ENCODE data around the gene KIF1B.
"Not testable (repeated sequence)": the region's sequence is repeated elsewhere in the genome, so short reads cannot be mapped to it uniquely, and the experiment has no call there.

Gene KIF1B

DNA sequence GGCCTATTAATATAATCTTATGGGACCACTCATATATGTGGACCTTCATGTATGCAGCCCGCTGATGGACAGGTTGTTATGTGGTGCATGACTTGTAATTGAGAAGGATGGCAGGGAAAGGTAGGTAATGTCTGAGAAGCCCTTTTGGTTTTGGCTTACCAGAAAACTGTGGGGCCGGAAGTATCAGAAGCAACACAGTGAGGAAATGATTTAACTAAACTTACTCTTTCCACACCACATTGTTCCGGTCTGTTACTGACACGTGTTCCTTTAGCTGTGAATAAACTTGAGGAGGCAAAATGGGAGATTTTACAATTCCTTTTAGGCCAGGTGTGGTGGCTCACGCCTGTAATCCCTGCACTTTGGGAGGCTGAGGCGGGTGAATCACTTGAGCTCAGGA is 32.4 kb downstream of the KIF1B start:
- DNase-seq = no peak

- no peak for DNase-seq
Observed at GRCh38 chr1:10245674-10246073, 35.3 kb downstream of the KIF1B start.

DNA sequence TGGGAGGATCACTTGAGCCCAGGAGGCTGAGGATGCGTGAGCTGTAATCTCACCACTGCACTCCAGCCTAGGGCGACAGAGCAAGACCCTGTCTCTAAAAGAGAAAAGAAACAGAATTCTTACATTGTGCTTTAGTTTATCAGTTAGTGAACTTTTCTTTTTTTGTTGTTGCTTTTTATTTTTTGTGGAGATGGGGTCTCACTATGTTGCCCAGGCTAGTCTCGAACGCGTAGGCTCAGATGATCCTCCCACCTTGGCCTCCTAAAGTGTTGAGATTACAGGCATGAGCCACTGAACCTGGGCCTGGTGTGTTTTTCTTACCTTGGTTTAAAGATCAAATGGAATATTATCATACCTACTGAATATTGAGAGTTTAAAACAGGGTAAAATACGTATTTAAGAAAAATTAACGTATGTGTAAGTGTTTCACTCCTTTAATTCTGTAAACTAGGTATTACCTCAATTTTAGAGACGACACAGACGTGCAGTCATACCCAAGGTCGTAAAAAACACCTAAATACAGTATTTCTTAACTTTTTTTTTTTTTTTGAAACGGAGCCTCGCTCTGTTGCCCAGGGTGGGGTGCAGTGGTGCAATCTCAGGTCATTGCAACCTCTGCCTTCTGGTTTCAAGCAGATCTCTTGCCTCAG is 39.6 kb downstream of the KIF1B start:
- DNase-seq = no peak

DNA sequence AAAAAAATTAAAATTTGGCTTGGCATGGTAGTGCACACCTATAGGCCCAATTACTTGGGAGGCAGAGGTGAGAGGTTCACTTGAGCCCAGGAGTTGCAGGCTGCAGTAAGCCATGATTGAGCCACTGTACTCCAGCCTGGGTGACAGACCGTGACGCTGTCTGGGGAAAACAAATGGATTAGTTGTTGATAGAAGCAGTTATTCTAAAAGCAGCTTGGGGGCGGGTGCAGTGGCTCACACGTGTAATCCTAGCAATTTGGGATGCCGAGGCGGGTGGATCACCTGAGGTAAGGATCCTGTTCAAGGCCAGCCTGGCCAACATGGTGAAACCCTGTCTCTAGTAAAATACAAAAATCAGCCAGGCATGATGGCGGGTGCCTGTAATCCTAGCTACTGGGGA is 40.3 kb downstream of the KIF1B start:
- DNase-seq = no peak

DNA sequence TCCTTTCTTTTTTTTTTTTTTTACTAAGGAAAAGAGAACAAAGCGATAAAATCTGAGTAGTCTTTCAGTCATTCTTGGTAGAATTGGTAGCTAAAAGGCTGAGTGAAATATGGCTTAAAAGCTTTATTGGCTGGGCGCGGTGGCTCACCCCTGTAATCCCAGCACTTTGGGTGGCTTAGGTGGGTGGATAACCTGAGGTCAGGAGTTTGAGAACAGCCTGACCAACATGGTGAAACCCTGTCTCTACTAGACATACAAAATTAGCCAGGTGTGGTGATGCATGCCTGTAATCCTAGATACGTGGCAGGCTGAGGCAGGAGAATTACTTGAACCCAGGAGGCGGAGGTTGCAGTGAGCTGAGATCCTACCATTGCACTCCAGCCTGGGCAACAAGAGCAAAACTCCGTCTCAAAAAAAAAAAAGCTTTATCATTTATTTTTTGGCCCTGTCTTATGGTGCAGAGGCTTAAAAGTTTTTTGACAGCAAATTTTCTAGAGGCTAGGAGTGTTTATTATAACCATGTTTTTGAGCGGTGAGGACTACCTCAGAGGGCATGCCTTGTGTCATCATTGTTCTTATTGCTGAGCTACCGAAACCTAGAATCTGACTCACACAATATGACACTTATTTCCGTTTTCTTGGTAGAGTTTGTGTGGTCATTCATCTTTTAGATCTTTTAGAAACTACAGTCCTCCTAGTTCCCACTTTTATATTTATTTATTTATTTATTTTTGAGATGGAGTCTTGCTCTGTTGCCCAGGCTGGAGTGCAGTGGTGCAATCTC is 41.1 kb downstream of the KIF1B start:
- not testable (repeated sequence) for DNase-seq

- no peak for DNase-seq
Observed at GRCh38 chr1:10252508-10252907, 42.1 kb downstream of the KIF1B start.

GRCh38 chr1:10253149-10253548 is 42.8 kb downstream of the KIF1B start:
- no peak for DNase-seq

DNA sequence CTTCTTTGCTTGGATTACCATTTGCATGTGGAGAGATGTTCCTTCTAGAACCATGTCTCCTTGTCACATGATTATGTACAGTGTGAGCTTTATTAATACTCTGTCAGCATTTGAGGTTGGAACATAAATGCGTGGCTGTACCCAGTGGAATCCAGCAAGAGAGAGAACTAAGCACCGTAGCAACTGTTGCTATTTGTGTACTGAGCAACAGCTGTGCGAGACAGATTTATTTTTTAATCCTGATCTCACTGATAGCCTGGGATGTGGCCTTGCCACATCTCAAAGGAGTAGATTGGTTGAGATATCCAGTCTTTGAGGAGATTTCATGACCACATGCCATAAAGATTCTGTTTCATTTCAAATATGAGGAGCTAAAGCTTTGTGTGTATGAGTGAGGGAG is 43.4 kb downstream of the KIF1B start:
- DNase-seq = peak; percentile 80

GRCh38 chr1:10257851-10258250 is 47.5 kb downstream of the KIF1B start:
- DNase-seq = no peak

- not testable (repeated sequence) for DNase-seq
Observed at GRCh38 chr1:10259547-10259946, 49.2 kb downstream of the KIF1B start.

DNA sequence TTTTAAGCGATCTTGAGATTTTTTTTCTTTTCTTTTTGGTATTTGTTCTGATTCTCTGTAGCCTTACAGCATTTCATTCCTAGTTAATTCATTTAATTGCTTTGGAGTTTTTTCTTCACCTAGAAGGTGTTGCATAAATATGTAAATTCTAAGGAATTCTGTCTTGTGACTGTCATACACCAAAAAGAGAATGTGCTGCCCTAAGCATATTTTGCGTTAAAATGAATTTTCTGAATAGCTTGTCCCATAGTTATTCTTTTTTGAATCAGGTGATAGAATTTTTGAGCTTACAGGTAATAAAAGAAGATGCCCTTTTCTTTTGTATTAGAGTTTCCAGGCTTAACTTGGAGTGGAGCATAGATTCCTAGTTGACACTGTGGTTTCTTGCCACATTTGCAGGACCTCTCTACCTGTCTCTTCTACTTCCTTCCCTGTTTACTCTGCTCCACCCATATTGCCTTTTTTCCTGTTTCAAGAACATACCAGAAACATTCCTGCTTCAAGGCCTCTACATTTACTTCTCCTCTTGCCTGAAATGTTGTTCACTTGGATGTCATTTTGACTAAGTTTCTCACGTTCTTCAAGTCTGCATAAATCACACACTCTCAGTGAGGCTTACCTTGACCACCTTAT is 53.2 kb downstream of the KIF1B start:
- no peak for DNase-seq

- DNase-seq = no peak
Observed at GRCh38 chr1:10265027-10265426, 54.7 kb downstream of the KIF1B start.

DNA sequence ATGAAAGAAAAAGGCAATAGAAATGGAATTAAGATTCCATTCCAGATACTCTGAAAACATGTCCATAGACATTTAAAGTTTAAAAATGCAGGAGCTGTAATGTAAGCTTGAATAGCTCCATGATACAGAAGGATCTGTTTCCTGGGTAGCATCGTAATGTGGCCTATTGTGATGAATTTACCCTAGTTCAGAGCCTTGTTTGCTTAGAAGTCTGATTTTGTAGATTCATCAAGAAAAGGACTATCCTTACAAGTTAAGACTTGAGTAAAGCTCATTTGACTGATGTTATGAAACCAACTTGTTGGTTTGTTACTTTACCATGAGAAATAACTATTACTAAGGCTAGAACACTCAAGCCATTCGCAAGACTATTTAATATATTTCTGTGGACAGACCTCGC is 55.5 kb downstream of the KIF1B start:
- DNase-seq = no peak

DNA sequence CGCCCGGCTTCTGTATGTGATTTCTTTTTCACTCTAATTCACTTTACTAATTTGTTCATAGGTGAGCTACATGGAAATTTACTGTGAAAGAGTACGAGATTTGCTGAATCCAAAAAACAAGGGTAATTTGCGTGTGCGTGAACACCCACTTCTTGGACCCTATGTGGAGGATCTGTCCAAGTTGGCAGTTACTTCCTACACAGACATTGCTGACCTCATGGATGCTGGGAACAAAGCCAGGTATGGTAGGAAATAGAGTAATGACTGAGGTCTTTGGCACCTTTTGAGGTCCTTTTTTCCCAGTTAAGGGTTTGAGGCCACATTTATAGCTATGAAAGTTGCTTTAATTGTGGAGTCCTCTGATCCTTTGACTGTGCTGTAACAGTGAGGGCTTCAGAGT is 56.9 kb downstream of the KIF1B start:
- no peak for DNase-seq

GRCh38 chr1:10267921-10268320 is 57.6 kb downstream of the KIF1B start:
- DNase-seq = no peak

DNA sequence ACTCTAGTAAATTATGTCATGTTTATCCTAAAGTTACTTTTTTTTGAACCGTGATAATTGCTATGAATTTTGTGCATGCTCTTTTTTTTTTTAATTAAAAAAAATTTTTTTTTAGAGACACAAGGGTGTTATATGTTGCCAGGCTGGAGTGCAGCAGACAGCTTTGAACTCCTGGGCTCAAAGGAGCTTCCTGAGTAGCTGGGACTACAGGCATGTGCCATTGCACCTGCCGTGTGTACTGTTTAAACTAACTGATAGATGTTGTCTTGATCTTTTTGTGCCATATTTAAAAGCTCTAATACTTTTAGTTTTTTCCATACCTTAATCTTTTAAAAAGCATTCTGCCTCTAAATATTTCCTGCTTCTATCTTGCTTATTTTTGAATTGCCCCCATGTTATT is 60.7 kb downstream of the KIF1B start:
- no peak for DNase-seq

- no peak for DNase-seq
Observed at GRCh38 chr1:10271869-10272268, 61.5 kb downstream of the KIF1B start.

GRCh38 chr1:10272274-10272673 is 61.9 kb downstream of the KIF1B start:
- no peak for DNase-seq

DNA sequence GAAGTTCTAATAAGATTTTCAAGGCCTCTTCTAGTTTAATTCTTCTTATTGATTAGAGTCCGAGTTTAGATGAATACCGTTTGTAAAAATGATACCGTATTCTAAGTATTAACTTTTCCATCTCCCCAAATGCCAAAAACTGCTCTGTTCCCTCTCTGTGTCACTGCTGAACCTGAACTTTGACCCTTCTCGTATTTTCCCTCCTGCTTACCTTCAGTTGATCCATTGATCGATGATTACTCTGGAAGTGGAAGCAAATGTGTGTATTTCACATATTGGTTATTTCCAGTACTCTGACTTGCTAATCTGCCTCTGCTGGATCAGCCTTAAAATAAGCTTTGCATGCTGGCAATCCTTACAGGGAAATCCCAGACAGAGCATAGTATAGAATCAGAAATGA is 68.5 kb downstream of the KIF1B start:
- no peak for DNase-seq

DNA sequence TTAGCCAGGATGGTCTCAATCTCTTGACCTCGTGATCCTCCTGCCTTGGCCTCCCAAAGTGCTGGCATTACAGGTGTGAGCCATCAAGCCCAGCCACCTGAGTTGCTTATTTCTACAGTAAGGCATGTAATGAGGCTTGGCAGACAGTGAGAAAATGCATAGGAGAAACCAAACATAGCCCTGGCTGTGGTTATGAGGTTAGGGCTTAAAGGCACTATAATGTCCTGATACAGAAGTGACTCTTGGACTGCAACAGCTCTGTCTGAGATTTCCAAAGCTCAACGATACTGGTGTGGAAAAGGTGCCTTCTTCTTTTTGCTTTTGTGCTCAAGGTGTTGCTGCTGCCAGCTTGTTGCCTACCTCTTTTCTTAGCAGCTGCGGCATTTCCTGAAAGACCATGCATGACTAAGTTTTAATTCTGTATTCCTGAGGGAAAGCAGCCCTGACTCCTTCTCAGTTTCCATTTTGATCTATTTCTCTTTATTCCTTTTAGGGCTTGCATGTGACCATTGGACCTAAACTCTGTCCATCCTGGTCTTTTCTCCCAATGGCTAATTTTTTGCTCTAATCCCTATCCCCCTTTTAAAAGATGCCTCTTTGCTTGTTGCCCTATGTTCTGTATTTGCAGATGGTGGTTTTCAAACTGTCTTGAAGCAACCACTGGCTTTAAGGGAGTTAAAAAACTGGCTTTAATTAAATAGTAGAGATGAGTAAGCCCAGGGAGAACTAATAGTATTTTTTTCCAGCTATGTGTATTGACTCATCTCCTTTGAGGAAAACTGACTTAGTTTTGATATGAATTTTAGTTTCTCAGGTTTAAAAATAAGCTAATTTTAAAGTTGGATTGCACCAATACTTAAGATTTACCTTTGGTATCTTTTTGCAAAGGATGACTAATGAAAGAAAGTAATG is 70.3 kb downstream of the KIF1B start:
- DNase-seq = no peak

DNA sequence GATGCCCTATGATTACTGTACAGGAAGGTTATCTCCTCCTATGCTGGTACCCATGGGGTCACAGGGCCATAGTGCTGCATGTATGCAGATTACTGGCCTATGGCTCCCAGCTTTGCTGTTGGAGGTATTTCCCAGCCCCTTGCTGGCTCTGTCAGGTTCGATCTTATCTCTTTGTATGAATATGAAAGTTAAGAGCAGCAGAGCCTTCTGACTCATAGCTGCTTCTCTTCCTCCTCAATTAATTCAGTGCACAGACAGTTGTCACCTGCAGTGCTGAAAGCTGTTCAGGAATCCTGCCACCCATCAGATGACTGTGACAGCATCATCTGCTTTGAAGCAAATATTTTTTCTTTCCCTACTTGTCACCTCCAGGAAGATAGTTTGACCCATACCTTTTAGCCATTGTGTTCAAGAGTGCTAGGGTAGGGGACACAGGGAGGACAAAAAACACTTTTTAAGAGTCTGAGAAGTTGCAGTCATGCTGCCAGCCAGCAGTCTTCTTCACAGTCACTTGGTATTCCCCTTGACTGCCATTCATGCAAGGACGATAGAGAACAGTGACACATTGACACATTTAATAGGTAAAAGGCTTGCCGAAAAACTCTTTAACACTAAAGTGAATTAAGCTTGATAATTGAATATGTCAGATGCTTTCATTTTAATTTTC is 73.1 kb downstream of the KIF1B start:
- no peak for DNase-seq

- DNase-seq = peak; percentile 34
Observed at GRCh38 chr1:10286244-10286643, 75.9 kb downstream of the KIF1B start.
